CD8-positive, alpha-beta memory T cell (primary cell): ENCODE data around the gene RASAL2. TPM values are rescaled to one million over a fixed set of nuclear protein-coding genes. Genes with fewer than 3 reads are reported as not detected.

ENCODE experiments used
- CTCF ChIA-PET: fragments of 350-600 bp; sonication (Branson Sonifier 250); formaldehyde crosslinking; loops from one replicate; lab custom pipeline; 2021; ENCODE audit warnings: antibody characterized with exemption; lab: Charles Lee
- POLR2A ChIA-PET: fragments of 350-600 bp; sonication (Branson Sonifier 250); formaldehyde crosslinking; loops from one replicate; lab custom pipeline; 2021; ENCODE audit warnings: antibody characterized with exemption; lab: Charles Lee
- DNase-seq, 5 donors: peaks; one replicate each; pipeline versions ENCODE4 v3.0.0 to v3.0.0-alpha.2; 2020 to 2022; ENCODE audit warnings: mixed read lengths in 1 of 5
- H3K27ac ChIP-seq: one replicate; pipeline ENCODE4 v1.7.0; 2013; ENCODE audit warnings: low read depth, mild to moderate bottlenecking, low read length, moderate library complexity
- H3K27me3 ChIP-seq: 2 replicates; pipeline ENCODE4 v1.7.0; 2013; ENCODE audit warnings: low read length, mild to moderate bottlenecking; ENCODE audit not compliant: insufficient read depth, poor library complexity, severe bottlenecking
- H3K36me3 ChIP-seq: 2 replicates; pipeline ENCODE4 v1.7.0; 2013; ENCODE audit warnings: mild to moderate bottlenecking, low read length, moderate library complexity; ENCODE audit not compliant: insufficient read depth
- H3K4me1 ChIP-seq: 2 replicates; pipeline ENCODE4 v1.7.0; 2013; ENCODE audit warnings: mild to moderate bottlenecking, low read length, moderate library complexity; ENCODE audit not compliant: insufficient read depth
- H3K4me3 ChIP-seq: 2 replicates; pipeline ENCODE4 v1.7.0; 2013; ENCODE audit warnings: mild to moderate bottlenecking, low read length
- H3K9me3 ChIP-seq: 2 replicates; pipeline ENCODE4 v1.7.0; 2013; ENCODE audit warnings: mild to moderate bottlenecking, low read length
- H3K27ac Mint-ChIP-seq, 8 donors: one replicate each; pipeline ENCODE4 v1.8.0; 2020 to 2021; ENCODE audit warnings: mixed read lengths in 8 of 8, mild to moderate bottlenecking in 6 of 8, inconsistent platforms in 3 of 8, moderate library complexity in 3 of 8
- H3K27me3 Mint-ChIP-seq, 2 donors: one replicate each; pipeline ENCODE4 v1.8.0; 2020 to 2021; ENCODE audit warnings: mixed read lengths in 2 of 2, mild to moderate bottlenecking in 1 of 2, moderate library complexity in 1 of 2
- H3K36me3 Mint-ChIP-seq, 3 donors: one replicate each; pipeline ENCODE4 v1.8.0; 2020 to 2021; ENCODE audit warnings: mixed read lengths in 3 of 3, inconsistent platforms in 1 of 3, mild to moderate bottlenecking in 1 of 3
- H3K4me1 Mint-ChIP-seq, 3 donors: one replicate each; pipeline ENCODE4 v1.8.0; 2020 to 2021; ENCODE audit warnings: mixed read lengths in 3 of 3, inconsistent platforms in 1 of 3, mild to moderate bottlenecking in 1 of 3
- H3K4me3 Mint-ChIP-seq, 7 donors: one replicate each; pipeline ENCODE4 v1.8.0; 2020 to 2021; ENCODE audit warnings: mixed read lengths in 7 of 7, mild to moderate bottlenecking in 6 of 7, moderate library complexity in 4 of 7, inconsistent platforms in 2 of 7
- H3K9me3 Mint-ChIP-seq, 5 donors: one replicate each; pipeline ENCODE4 v1.8.0; 2020 to 2022; ENCODE audit warnings: mixed read lengths in 5 of 5, mild to moderate bottlenecking in 3 of 5, moderate library complexity in 2 of 5, inconsistent platforms in 1 of 5
- polyA plus RNA-seq: library from polyadenylated mRNA; unstranded; fragments of 300-500 nt; fragmentation: Illumina TruSeq; gene quantifications from one replicate; pipeline ENCODE4 v1.2.3, GENCODE V29; 2021
- total RNA-seq, 2 experiments: library from RNA; stranded (reverse); gene quantifications; one replicate each; pipeline ENCODE4 v1.2.3, GENCODE V29; 2021

RASAL2 gene
- total and polyA plus RNA-seq, 3 experiments from 2014 or later = 0.04 to 0.07 TPM; not detected in 1

GRCh38 chr1:178362747-178363146 is 268.8 kb downstream of the RASAL2 start:
- Mint-ChIP-seq H3K27me3 (peaks cover 0 to 3% of the 10 kb centered on the region in 2 donors), H3K36me3 (no peaks in the 10 kb centered on the region), H3K9me3 (peaks cover 0 to 2% (median 0%) of the 10 kb centered on the region in 5 donors), H3K27ac (no peak overlapping the region), H3K4me3 (no peak overlapping the region), H3K4me1 (no peaks in the 10 kb centered on the region)
- Histone ChIP-seq H3K36me3 (no peaks in the 10 kb centered on the region), H3K27ac (no peak overlapping the region), H3K4me3 (no peak overlapping the region), H3K27me3 (no peaks in the 10 kb centered on the region), H3K4me1 (no peaks in the 10 kb centered on the region), H3K9me3 (no peaks in the 10 kb centered on the region)
- CTCF ChIA-PET = no interaction called here
- no peak for DNase-seq
- POLR2A ChIA-PET = no interaction called here

DNA sequence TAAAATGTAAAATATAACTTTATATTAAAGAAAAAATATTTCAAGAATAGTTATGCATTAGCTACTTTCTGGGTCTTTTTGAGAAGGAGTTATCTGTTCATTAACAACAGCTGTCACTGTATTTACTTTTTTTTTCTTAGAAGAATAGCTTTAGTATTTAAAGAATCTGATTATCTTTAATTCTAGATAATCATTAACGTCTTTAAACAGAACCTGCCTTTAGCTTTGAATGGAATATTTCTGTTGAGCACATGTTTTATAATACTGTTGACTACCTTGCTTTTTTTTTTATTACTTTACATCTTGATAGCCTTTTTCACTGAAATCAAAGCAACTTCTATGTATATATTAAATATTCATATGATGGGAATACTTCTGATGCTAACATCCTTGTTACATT is 270.9 kb downstream of the RASAL2 start:
- H3K27ac Mint-ChIP-seq = no peak overlapping the region
- no peak for DNase-seq
- Histone ChIP-seq H3K27me3 (no peaks in the 10 kb centered on the region), H3K36me3 (no peaks in the 10 kb centered on the region), H3K27ac (no peak overlapping the region), H3K4me3 (no peak overlapping the region), H3K9me3 (no peaks in the 10 kb centered on the region), H3K4me1 (no peaks in the 10 kb centered on the region)
- peaks cover 0 to 2% of the 10 kb centered on the region in 2 donors for H3K27me3 Mint-ChIP-seq
- CTCF ChIA-PET = no interaction called here
- H3K4me1 Mint-ChIP-seq = no peaks in the 10 kb centered on the region
- H3K36me3 Mint-ChIP-seq = no peaks in the 10 kb centered on the region
- POLR2A ChIA-PET = no interaction called here
- no peaks in the 10 kb centered on the region for H3K9me3 Mint-ChIP-seq
- H3K4me3 Mint-ChIP-seq = no peak overlapping the region

- no peaks in the 10 kb centered on the region for H3K4me1 ChIP-seq
- Mint-ChIP-seq H3K36me3 (no peaks in the 10 kb centered on the region), H3K27me3 (peaks cover 0 to 2% of the 10 kb centered on the region in 2 donors), H3K9me3 (no peaks in the 10 kb centered on the region), H3K27ac (no peak overlapping the region), H3K4me1 (no peaks in the 10 kb centered on the region), H3K4me3 (no peak overlapping the region)
- ChIA-PET CTCF (no interaction called here), POLR2A (no interaction called here)
- no peaks in the 10 kb centered on the region for H3K9me3 ChIP-seq
- no peak overlapping the region for H3K27ac ChIP-seq
- H3K4me3 ChIP-seq = no peak overlapping the region
- H3K27me3 ChIP-seq = no peaks in the 10 kb centered on the region
- no peaks in the 10 kb centered on the region for H3K36me3 ChIP-seq
- no peak for DNase-seq
These were observed 273.2 kb downstream of the RASAL2 start for GRCh38 chr1:178367151-178367550.

- no peak overlapping the region for H3K27ac Mint-ChIP-seq
These were observed 274.3 kb downstream of the RASAL2 start for GRCh38 chr1:178368208-178368607.

GRCh38 chr1:178371235-178371634 is 277.3 kb downstream of the RASAL2 start:
- Histone ChIP-seq H3K9me3 (no peaks in the 10 kb centered on the region), H3K4me3 (no peak overlapping the region), H3K27ac (no peak overlapping the region), H3K4me1 (no peaks in the 10 kb centered on the region), H3K36me3 (no peaks in the 10 kb centered on the region), H3K27me3 (no peaks in the 10 kb centered on the region)
- no peaks in the 10 kb centered on the region for H3K4me1 Mint-ChIP-seq
- no peaks in the 10 kb centered on the region for H3K9me3 Mint-ChIP-seq
- ChIA-PET CTCF (no interaction called here), POLR2A (no interaction called here)
- H3K36me3 Mint-ChIP-seq = no peaks in the 10 kb centered on the region
- H3K27me3 Mint-ChIP-seq = no peaks in the 10 kb centered on the region
- no peak overlapping the region for H3K27ac Mint-ChIP-seq
- no peak for DNase-seq
- H3K4me3 Mint-ChIP-seq = no peak overlapping the region

More at GRCh38 chr1:178368208-178368607, 274.3 kb downstream of the RASAL2 start:
- H3K4me3 Mint-ChIP-seq = no peak overlapping the region
- no peaks in the 10 kb centered on the region for H3K36me3 Mint-ChIP-seq
- Histone ChIP-seq H3K27me3 (no peaks in the 10 kb centered on the region), H3K36me3 (no peaks in the 10 kb centered on the region), H3K4me1 (no peaks in the 10 kb centered on the region), H3K4me3 (no peak overlapping the region), H3K9me3 (no peaks in the 10 kb centered on the region), H3K27ac (no peak overlapping the region)
- no peaks in the 10 kb centered on the region for H3K4me1 Mint-ChIP-seq
- no peak for DNase-seq
- peaks cover 0 to under 1% of the 10 kb centered on the region in 2 donors for H3K27me3 Mint-ChIP-seq
- ChIA-PET POLR2A (no interaction called here), CTCF (no interaction called here)
- H3K9me3 Mint-ChIP-seq = no peaks in the 10 kb centered on the region

DNA sequence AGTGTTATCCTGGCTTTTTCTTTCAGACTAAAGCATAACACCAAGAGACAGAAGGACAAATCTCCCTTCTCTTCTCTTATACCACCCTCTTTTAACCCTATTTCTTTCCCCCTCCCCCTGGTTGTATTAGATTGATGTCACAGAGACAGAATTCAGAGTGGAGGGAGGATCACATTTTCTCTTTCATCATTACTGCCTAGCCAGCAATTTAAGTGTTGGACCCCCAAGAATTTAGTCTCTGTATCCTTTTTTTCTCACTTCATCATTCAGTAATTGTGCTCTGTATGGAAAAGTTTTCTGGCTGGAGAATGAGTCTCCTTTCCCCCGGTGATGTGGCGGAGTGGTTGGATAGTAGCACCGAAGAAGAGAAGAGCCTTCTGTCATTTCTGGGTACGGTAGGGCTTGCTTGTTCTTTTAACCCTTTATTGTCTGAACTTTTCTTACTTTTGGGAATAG is 278.1 kb downstream of the RASAL2 start:
- H3K4me3 ChIP-seq = no peak overlapping the region
- no peak overlapping the region for H3K27ac ChIP-seq
- DNase-seq = no peak
- H3K27me3 ChIP-seq = no peaks in the 10 kb centered on the region
- ChIA-PET CTCF (no interaction called here), POLR2A (no interaction called here)
- Mint-ChIP-seq H3K4me3 (no peak overlapping the region), H3K9me3 (no peaks in the 10 kb centered on the region), H3K4me1 (no peaks in the 10 kb centered on the region), H3K27me3 (no peaks in the 10 kb centered on the region), H3K27ac (no peak overlapping the region), H3K36me3 (no peaks in the 10 kb centered on the region)
- H3K4me1 ChIP-seq = no peaks in the 10 kb centered on the region
- no peaks in the 10 kb centered on the region for H3K9me3 ChIP-seq
- no peaks in the 10 kb centered on the region for H3K36me3 ChIP-seq

DNA sequence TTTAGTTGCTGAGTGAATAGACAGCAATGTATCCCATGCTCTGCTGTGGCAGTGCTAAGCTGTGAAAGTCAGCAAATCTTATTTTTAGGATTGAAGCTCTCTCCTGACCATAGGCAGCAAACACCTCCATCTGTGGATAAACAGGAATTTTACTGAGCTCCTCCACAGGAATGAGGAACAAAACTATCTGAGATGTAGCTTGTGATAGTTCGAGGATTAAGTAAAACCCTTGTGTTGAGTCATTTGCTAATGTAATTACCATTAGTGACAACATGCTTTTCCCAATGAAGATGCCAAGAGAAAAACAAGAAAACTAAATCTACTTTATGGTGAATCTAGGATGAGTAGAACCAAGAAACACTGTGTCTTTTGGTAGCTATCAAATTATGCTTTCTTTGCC is 280.1 kb downstream of the RASAL2 start:
- Histone ChIP-seq H3K27ac (no peak overlapping the region), H3K36me3 (no peaks in the 10 kb centered on the region), H3K9me3 (no peaks in the 10 kb centered on the region), H3K4me3 (no peak overlapping the region), H3K4me1 (no peaks in the 10 kb centered on the region), H3K27me3 (no peaks in the 10 kb centered on the region)
- Mint-ChIP-seq H3K27me3 (no peaks in the 10 kb centered on the region), H3K27ac (no peak overlapping the region), H3K4me3 (no peak overlapping the region), H3K9me3 (peaks cover 0 to under 1% (median 0%) of the 10 kb centered on the region in 5 donors), H3K36me3 (no peaks in the 10 kb centered on the region), H3K4me1 (no peaks in the 10 kb centered on the region)
- POLR2A ChIA-PET = no interaction called here
- CTCF ChIA-PET = no interaction called here
- no peak for DNase-seq

GRCh38 chr1:178376008-178376407 is 282.1 kb downstream of the RASAL2 start:
- no peak overlapping the region for H3K4me3 Mint-ChIP-seq
- Histone ChIP-seq H3K36me3 (no peaks in the 10 kb centered on the region), H3K4me1 (no peaks in the 10 kb centered on the region), H3K27ac (no peak overlapping the region), H3K27me3 (no peaks in the 10 kb centered on the region), H3K9me3 (no peaks in the 10 kb centered on the region), H3K4me3 (no peak overlapping the region)
- H3K4me1 Mint-ChIP-seq = no peaks in the 10 kb centered on the region
- H3K9me3 Mint-ChIP-seq = peaks cover 0 to 3% (median 0%) of the 10 kb centered on the region in 5 donors
- CTCF ChIA-PET = no interaction called here
- no peaks in the 10 kb centered on the region for H3K36me3 Mint-ChIP-seq
- POLR2A ChIA-PET = no interaction called here
- no peak overlapping the region for H3K27ac Mint-ChIP-seq
- H3K27me3 Mint-ChIP-seq = no peaks in the 10 kb centered on the region
- DNase-seq = no peak

DNA sequence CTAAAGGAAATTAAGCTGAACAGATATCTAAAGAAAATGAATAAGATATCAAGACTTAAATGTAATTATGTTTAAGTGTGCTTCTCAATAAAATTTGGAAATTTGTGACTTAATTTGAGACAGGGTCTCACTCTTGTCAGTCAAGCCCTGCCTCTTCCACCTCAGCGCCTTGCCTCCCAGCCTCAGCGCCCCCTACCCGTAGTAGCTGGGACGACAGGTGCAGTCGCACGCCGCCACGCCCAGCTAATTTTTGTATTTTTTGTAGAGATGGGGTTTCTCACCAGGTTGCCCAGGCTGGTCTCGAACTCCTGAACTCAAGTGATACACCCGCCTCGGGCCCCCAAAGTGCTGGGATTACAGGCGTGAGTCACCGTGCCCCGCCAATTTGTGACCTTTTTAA is 285.9 kb downstream of the RASAL2 start:
- DNase-seq = no peak

More for the DNA sequence above, 285.9 kb downstream of the RASAL2 start:
- H3K9me3 ChIP-seq = no peaks in the 10 kb centered on the region
- H3K4me3 ChIP-seq = no peak overlapping the region
- no peaks in the 10 kb centered on the region for H3K36me3 ChIP-seq
- Mint-ChIP-seq H3K27ac (no peak overlapping the region), H3K36me3 (no peaks in the 10 kb centered on the region), H3K4me1 (no peaks in the 10 kb centered on the region), H3K9me3 (peaks cover 0 to 3% (median 2%) of the 10 kb centered on the region in 5 donors), H3K4me3 (no peak overlapping the region), H3K27me3 (no peaks in the 10 kb centered on the region)
- no peaks in the 10 kb centered on the region for H3K27me3 ChIP-seq
- H3K27ac ChIP-seq = no peak overlapping the region
- no peaks in the 10 kb centered on the region for H3K4me1 ChIP-seq
- ChIA-PET POLR2A (no interaction called here), CTCF (no interaction called here)
